ENCODE results near the gene SPAAR.

The SPAAR gene

DNA sequence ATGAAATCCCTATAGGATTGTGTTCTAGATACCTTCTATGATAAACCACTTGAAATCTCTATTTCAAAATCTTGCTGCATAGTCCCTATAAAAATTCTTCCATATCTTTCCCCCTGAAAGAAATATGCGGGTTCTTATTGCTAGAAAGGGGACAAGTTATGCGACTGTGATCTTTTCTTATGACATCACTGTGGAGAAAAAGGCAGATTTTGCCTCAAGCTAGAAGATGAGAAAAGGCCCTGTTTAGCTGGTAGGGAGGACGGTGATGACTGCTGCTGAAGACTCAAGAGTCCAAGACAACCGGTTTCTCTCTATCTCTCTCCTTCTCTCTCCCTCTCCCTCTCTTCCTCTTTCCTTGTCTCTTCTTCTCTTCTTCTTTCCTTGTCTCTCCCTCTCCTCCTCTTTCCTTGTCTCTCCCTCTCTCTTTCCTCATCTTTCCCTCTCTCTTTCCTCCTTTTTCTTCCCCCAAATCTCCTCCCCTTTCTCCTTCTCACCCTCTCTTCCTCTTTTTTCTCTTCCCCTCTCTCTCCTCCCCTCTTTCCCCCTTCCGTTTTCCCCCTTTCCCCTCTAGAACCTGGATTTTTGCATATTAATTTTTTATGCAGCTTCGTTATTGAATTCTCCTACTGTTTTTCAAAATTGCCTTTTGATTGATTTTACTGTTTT lies 43.4 kb downstream of the SPAAR start:
- no peak overlapping the region for H3K27ac ChIP-seq
- no peak for TF ChIP-seq ZFX (IDR thresholded peaks at IDR 0.05; ENCODE audit: borderline replicate concordance)
- TF ChIP-seq, protein P1, sequence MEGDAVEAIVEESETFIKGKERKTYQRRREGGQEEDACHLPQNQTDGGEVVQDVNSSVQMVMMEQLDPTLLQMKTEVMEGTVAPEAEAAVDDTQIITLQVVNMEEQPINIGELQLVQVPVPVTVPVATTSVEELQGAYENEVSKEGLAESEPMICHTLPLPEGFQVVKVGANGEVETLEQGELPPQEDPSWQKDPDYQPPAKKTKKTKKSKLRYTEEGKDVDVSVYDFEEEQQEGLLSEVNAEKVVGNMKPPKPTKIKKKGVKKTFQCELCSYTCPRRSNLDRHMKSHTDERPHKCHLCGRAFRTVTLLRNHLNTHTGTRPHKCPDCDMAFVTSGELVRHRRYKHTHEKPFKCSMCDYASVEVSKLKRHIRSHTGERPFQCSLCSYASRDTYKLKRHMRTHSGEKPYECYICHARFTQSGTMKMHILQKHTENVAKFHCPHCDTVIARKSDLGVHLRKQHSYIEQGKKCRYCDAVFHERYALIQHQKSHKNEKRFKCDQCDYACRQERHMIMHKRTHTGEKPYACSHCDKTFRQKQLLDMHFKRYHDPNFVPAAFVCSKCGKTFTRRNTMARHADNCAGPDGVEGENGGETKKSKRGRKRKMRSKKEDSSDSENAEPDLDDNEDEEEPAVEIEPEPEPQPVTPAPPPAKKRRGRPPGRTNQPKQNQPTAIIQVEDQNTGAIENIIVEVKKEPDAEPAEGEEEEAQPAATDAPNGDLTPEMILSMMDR (IDR thresholded peaks at IDR 0.05) = no peak

DNA sequence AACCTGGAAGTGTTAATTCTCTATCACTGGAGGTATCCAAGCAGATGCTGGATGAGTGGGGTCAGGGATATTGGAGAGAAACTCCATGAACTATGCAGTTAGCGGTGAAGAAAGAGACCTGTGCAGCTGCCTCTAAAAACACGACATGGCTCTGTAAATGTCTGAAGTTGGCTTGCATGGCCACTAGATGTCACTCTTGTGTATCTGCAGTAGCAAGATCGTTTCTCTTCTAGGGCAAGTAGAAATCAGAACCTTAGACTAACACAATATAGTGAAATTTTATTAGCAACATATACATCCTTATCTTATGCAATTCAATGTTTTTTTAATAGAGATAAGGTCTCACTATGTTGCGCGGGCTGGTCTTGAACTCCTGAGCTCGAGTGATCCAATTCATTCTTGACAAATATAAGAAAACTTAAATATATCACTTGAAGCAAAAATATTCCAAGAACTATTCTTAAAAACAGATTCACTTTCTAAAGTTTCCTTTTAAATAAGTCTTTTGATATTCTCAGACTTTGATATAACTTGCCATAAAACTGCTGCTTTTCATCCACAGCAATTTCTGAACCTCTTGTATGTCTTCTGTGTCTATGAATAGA lies 45.8 kb downstream of the SPAAR start:
- no peak overlapping the region for H3K27ac ChIP-seq
- TF ChIP-seq ZFX (IDR thresholded peaks at IDR 0.05; ENCODE audit: borderline replicate concordance) = no peak
- TF ChIP-seq, protein P1 (IDR thresholded peaks at IDR 0.05) = peak; percentile 94

DNA sequence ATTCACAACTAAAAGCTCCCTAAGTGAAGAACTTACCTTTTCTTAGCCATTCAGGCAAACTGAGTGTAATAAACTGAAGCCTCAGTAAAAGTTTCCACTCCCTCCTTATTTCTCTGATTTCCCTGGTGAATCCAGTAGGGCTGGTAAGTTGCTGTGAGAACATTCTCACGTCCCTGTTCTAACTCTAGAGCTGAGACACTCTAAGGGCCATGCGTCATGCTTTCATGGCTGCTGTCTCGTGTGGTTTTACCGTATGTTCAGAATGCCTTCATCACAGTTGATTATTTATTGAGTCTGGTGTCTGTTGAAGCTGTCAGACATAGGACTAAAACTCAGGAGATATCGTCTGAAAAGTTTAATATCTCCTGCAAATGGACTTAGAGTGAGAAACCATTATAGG lies 47.4 kb downstream of the SPAAR start:
- TF ChIP-seq, protein P1 (IDR thresholded peaks at IDR 0.05) = no peak
- H3K27ac ChIP-seq = no peak overlapping the region

DNA sequence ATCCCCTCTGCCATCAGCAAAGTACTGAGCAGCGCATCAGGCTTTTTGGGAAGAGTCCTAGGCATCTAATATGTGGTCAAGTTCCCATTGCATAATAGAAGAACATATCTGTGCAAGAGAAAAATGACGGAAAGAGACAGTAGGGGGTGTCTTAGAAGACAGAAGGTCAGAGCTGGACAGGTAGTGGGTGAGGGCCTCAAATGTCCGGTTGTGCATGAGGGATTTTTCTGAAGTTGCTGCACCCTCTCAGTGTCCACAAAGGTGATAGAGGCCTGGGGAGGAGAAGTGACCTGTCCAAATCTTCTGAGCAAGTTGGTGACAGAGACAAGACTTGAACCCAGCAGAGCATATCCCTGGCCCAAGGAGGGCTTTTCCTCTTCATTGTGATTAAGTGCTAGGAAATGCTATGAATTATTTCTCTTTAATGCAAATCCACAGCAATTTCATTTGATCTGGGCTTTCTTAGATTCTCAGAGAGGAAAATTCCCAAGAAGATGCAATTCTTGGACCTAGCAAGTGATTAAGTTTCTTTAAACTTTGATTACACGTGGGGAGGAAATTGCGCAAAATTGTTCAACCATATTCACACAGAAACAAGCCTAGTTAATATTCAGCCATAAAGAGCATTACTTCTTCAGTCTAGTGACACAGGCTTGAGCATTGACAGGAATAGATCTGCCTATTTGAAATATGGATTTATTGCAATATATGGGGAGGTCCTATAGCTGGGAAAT lies 49.0 kb downstream of the SPAAR start, which contains the start of gene OR2S2:
Gene OR2S2, minus strand, starts transcription at position 51 of the 734 bp plus-strand sequence. CDS start 56 bp downstream, outside the sequence.
- TF ChIP-seq, protein P1 (IDR thresholded peaks at IDR 0.05) = no peak
- TF ChIP-seq ZFX (IDR thresholded peaks at IDR 0.05; ENCODE audit: borderline replicate concordance) = no peak
- H3K27ac ChIP-seq = no peak within 1 kb of the TSS

DNA sequence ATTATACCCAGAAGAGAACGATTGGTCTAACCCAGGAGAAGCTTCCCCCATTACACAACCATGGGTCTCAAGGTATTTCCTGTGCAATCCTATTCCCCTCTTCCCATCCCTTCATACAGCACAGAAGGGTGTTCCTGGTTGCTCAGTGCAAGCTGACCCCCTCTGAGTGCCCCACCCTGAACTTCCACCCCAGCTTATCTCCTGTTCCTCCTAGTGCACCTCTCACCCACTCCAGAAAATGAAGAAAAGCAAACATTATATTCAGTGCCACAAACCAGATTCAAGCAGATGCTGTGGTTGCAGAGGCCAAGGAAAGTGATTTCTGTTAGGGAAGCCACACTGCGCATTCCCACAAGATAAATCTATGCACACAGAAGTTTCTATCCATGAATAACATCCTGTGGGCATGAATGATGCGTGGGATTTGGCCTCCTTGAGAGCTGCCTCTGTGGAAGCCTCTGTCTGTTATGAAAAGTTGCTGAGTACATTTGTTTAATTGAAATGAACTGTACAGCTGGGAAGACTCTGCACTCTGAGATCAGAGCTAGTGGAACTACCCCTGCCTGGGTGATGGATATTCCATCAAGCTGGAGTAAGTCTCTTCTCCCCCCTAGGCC lies 50.9 kb downstream of the SPAAR start:
- no peak overlapping the region for H3K27ac ChIP-seq
- TF ChIP-seq, protein P1 (IDR thresholded peaks at IDR 0.05) = no peak
- no peak for TF ChIP-seq ZFX (IDR thresholded peaks at IDR 0.05; ENCODE audit: borderline replicate concordance)

All from 22Rv1 (cell line).